ENCODE measurements around the gene RXRA.

RXRA gene

GRCh38 chr9:134339183-134339806 lies 13.0 kb downstream of the RXRA start:
- no peak overlapping the region for H3K4me3 ChIP-seq (ENCODE audit: control insufficient read depth, low read depth, low read length)
- peak; percentile 28 for DNase-seq (ENCODE audit: low read depth)
- TF ChIP-seq CTCF (conservative IDR thresholded peaks at IDR 0.05; ENCODE audit: control insufficient read depth, insufficient read depth, low read depth, low read length): no peak

- no peak for DNase-seq (ENCODE audit: low read depth)
- no peak for TF ChIP-seq CTCF (conservative IDR thresholded peaks at IDR 0.05; ENCODE audit: control insufficient read depth, insufficient read depth, low read depth, low read length)
- H3K4me3 ChIP-seq (ENCODE audit: control insufficient read depth, low read depth, low read length): no peak overlapping the region
Measured at GRCh38 chr9:134340475-134341160, 14.4 kb downstream of the RXRA start.

GRCh38 chr9:134341306-134341705 lies 15.1 kb downstream of the RXRA start:
- DNase-seq (ENCODE audit: low read depth): no peak
- TF ChIP-seq CTCF (conservative IDR thresholded peaks at IDR 0.05; ENCODE audit: control insufficient read depth, insufficient read depth, low read depth, low read length): no peak
- H3K4me3 ChIP-seq (ENCODE audit: control insufficient read depth, low read depth, low read length): no peak overlapping the region

GRCh38 chr9:134341929-134342745 lies 15.9 kb downstream of the RXRA start:
- DNase-seq (ENCODE audit: low read depth): no peak
- no peak for TF ChIP-seq CTCF (conservative IDR thresholded peaks at IDR 0.05; ENCODE audit: control insufficient read depth, insufficient read depth, low read depth, low read length)
- H3K4me3 ChIP-seq (ENCODE audit: control insufficient read depth, low read depth, low read length): no peak overlapping the region

- TF ChIP-seq CTCF (conservative IDR thresholded peaks at IDR 0.05; ENCODE audit: control insufficient read depth, insufficient read depth, low read depth, low read length): no peak
- DNase-seq (ENCODE audit: low read depth): no peak
- H3K4me3 ChIP-seq (ENCODE audit: control insufficient read depth, low read depth, low read length): no peak overlapping the region
Measured at GRCh38 chr9:134342746-134343115, 16.5 kb downstream of the RXRA start.

- H3K4me3 ChIP-seq (ENCODE audit: control insufficient read depth, low read depth, low read length): no peak overlapping the region
- TF ChIP-seq CTCF (conservative IDR thresholded peaks at IDR 0.05; ENCODE audit: control insufficient read depth, insufficient read depth, low read depth, low read length): no peak
- DNase-seq (ENCODE audit: low read depth): no peak
Measured at GRCh38 chr9:134343637-134344036, 17.4 kb downstream of the RXRA start.
